ENCODE results near the gene PDE11A.

The PDE11A gene

GRCh38 chr2:177758591-177759371 lies 313.8 kb downstream of the PDE11A start:
- DNase-seq (ENCODE audit: low read depth), result peak; percentile 9

DNA sequence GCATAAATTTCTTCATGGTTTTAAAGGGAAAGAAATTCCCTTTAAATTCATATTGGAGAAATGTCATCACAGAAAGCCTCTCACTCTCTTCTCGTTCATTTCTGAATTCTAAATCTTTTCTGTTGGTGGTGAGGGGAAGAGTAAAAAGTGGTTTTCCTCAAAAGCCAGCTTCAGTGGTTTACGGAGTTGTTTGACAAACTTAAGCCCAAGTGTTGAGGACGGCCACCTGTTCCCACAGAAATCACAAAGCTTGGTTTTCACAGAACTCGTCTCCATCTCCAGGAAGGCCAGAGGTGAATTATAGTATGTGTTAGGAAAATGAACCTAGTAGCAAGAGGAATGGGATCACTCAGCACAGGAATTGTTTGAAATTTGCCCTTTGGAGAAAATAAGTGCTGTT lies 316.2 kb downstream of the PDE11A start:
- DNase-seq (ENCODE audit: low read depth), result no peak

DNA sequence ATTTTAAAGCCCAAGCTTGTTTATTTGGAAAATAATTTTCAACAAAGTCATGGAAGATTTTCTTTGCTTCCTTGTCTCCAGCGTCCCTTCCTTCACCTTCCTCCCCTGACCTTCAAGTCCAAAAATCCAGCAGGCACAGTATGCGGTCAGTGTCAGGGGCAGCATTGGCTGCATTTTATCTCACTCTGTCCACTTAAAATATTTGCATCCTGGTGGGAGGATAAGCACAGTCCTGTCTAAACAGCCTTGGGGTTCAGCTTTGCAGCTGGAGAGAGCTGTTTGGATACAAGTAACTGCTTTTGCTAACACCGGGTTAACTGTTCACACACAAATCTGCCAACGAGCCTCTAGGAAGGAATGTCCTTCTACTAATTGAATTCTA lies 318.1 kb downstream of the PDE11A start:
- no peak for DNase-seq (ENCODE audit: low read depth)

DNA sequence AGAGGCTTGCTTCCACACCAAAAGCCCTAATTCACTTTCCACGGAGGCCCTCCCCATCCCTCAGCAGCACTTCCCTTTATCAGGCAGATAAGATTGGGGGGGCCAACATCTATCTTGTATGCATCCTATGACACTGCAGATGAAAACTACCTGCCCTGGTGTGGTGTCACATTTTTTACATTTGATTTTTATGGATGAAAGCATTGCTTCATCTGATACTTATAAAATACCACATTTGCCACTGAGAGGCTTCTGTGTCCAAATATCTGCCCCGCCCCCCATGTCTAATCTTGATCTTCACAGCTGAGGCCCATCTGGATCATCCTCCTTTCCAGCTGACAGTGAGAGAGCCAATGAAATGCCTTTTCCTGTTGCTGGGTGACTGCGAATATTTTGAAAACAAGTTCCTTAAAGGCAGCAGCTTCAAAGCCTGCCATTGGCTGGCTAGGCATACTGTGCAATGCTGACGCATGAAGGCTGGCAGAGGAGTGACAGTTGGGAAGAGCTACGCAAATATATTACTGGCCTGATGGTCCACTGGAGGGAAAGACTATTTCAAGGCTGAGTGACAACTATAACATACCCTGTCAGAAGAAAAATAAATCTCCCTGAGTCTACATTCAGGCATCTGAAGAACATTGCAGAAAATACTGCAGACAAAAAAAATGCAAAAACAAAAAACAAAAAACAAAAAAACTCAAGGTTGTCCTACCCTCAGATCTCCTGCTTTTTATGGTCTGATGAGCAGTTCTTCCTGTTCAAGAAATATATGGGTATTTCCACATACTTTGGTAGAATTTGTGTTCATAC lies 318.7 kb downstream of the PDE11A start:
- DNase-seq (ENCODE audit: low read depth), result peak; percentile 5

- DNase-seq (ENCODE audit: low read depth), result no peak
Observed at GRCh38 chr2:177748360-177748759, 324.2 kb downstream of the PDE11A start.

- DNase-seq (ENCODE audit: low read depth), result no peak
Observed at GRCh38 chr2:177747384-177747783, 325.2 kb downstream of the PDE11A start.

- no peak for DNase-seq (ENCODE audit: low read depth)
Observed at GRCh38 chr2:177746358-177746757, 326.2 kb downstream of the PDE11A start.

- DNase-seq (ENCODE audit: low read depth), result no peak
Observed at GRCh38 chr2:177745531-177745930, 327.0 kb downstream of the PDE11A start.

DNA sequence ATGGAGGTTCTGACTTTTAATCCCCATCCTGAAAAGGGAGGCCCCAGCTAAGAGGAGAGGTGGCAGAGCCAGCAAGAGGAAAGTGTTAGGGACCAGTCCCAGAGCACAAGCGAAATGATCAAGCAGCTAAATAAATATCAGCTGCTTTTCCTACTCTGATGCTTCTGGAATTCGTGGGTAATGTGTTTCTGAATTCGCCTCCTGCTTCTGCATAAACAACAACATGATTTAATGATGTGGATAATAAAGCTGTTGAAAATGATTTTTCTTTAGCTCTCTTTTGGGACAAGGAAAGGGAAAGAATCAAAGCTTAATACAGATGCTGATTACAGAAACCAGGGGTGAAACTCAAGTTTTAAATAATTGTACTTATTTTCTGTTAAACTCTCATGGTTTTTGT lies 329.7 kb downstream of the PDE11A start:
- DNase-seq (ENCODE audit: low read depth), result no peak

DNA sequence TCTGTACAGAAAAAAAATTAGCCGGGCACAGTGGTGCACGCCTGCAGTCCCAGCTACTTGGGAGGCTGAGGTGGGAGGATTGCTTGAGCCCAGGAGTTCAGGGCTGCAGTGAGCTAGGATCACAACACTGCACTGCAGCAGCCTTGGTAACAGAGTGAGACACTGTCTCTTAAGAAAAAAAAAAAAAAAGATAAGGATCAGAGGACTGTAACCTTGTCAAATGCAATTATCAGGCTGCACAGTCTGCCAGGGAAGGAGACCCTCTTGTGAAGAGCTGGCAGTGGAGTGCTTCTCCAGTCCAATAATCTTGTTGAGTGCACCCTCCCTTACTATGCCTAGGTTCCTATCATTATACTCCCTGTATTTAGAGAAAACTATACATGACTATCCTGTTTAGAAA lies 330.7 kb downstream of the PDE11A start:
- no peak for DNase-seq (ENCODE audit: low read depth)

DNA sequence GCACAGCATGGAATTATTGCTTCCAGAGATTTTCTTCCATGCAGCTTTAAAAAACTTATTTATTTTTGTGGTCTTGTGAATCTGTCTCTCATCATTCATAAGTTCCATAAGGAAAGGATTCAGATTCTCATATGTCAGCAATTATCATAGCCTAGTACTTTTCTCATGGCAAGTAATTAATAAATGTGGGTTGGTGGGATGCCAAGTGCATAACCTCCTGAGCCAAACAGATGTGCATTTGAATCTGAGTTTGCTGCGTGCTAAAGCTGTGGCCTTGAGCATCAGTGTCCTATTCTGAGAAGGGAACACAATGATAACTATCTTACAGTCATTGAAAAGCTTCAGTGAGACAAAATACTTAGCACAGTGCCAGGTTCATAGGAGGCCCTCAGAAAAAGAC lies 331.9 kb downstream of the PDE11A start:
- DNase-seq (ENCODE audit: low read depth), result no peak

- no peak for DNase-seq (ENCODE audit: low read depth)
Observed at GRCh38 chr2:177738461-177739235, 333.9 kb downstream of the PDE11A start.

DNA sequence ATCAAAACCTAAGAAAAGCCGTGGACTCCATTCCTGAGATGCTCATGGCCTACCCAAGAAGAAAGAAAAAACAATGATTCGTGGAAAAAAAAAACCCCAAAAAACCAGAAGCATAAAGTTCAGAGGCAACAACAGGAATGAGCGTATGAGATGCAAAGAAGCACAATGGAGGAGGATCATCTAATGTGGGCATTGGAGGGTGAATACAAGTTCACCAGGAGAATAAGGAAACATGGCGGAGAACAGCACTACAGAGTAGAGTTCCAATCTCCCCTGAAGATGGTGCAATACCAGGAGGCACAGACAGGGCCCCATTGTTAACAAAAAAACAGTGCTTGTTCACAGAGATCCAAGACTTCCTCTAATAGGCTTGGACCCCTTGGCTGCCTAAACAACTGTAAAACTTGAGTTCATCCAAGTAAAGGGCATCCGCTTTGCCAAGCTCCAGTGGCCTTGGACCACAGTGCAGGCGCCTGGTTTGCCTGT lies 337.2 kb downstream of the PDE11A start:
- no peak for DNase-seq (ENCODE audit: low read depth)

DNA sequence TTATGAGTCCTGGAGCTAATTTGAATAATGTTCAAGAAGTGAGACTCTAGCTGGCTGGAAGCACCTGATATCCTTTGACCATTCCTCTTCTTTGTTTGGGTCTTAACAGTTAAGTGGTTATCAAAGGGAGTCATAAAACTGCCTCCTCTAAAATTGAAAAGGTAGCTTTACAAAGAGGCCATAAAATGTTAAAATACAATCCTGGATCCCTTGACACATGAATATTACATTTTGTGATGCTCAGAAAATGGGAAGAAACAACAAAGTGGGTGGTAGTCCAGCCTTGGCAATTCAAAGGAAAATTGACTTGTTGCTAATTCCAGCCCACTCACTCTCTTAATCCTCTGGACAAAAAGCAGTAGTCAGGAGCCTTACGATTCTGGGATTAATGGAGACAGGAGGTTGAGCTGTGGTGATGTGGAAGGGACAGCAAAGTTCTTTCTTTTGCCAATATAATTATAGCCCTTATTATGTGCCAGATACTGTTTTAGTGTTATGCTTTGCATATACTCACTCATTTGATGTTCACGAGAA lies 339.2 kb downstream of the PDE11A start:
- DNase-seq (ENCODE audit: low read depth), result no peak

DNA sequence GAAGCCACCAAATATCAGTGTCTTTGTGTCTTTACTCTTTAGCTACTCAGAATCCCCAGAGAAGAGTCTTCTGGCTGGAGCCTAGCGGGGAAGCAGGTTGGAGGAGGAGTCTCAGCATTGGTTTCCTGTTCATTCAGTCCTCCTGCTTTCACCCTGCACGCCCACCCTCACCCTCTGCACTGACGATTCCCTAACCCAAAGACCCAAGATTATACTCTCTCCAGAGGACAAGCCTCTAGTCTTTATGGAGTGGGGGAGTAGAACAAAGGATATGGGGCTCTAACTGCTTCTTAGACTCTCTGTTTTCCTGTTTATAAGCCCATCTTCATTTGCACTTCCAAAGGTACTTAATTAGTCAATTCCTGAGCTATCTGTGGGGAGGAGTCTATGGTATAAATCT lies 341.2 kb downstream of the PDE11A start:
- no peak for DNase-seq (ENCODE audit: low read depth)

DNA sequence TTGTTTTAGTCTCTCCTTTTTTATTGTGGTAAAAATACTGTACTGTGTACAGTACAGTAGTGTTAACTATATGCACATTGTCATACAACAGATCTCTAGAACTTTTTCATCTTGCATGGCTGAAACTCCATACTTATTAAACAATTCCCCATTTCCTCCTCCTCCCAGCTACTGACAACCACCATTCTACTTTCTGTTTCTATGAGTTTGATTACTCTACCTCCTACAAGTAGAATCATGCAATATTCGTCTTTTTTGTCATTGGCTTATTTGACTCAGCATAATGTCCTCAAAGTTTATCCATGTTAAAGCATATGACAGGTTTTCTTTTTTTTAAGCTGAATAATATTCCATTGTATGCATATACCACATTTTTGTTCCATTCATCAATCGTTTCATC lies 341.8 kb downstream of the PDE11A start:
- no peak for DNase-seq (ENCODE audit: low read depth)

- no peak for DNase-seq (ENCODE audit: low read depth)
Observed at GRCh38 chr2:177730363-177730762, 342.2 kb downstream of the PDE11A start.

DNA sequence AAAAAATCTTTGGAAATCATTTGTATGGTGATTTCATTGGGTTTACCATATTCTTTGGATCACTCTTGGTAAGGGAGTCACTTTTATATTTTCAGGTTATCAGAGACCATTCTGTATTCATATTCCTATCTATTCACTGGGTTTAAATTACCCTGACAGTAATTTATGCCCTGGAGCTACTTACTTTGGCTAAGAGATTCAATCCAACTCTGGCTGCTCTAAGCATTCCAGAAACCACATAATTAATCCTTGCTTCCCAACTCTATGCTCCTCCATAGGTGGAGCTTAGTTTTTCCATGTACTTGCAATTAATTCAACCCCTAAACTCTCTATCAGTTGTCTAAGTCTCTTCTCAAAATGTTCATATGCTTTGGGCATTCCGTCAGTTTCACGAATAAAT lies 343.7 kb downstream of the PDE11A start:
- DNase-seq (ENCODE audit: low read depth), result no peak

DNA sequence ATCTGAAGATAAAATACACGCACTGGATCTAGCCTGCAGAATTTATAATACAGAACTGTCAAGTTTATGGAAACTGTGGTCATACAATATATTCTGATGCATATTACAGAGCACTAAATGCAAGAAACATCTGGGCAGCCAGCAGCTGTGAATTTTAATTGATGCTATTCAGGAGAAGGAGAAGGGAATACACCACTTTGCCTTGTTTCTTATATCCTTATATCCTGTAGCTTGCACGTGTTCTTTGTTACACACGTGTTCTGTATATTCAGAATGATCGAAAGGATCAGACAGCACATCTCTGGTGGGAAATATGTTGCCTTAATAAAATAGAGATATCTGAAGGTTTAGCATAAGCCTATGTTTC lies 344.2 kb downstream of the PDE11A start:
- no peak for DNase-seq (ENCODE audit: low read depth)

DNA sequence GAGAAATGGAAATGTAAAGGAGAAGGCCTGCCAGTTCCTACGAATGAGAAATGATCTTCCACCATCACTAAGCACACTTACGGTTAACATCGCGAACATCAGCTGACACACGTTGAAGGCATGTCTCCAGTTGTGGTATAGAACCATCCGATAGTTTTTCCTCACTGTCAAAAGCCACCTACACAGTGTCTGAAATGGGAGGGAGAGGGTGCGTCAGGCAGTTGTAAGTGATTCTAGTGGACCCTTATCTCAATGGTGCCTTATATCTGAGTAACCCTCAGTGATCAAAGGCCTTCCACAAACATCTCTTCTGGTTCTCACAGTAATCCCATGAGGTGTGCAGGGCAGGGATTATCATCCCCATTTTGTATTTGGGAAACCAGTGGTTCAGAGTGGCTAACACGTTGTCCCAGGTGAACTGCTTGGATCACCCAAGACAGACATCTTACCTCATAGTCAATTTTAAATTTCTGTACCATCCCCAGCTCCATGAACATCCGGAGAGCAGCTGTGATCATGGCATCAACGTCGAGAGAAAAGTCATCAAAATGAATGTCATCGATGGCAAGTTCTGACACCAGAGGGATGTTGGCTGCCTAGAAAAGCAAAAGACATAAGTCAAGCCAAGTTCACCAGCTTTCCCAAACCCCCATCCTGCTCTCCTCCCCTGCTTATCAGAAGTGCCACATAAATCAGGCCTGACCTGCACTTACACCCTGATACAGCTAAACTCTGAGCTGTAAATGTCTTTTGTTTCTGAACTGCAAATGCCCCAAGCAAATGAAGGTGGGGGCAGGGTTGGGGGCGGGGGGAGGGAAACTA lies 344.8 kb downstream of the PDE11A start:
- DNase-seq (ENCODE audit: low read depth), result no peak

DNA sequence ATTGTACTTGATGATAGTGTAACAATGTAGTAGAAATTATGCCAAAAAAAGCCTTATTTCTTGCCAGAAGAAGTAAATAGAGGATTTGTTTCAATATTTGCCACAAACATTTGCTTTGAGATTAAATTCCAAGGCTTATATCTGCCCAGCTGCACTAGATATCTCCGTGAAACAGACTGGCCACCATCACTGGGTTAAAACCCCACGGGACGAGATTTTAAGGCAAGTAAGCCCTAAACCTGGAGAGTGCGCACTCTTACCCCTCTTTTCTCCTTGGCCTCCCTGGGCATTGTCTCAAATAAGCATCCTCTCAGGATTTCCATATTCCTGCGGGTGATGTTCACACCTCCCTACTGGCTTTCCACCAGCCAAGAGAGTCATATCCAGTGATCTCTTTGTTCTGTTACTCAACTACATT lies 345.6 kb downstream of the PDE11A start:
- no peak for DNase-seq (ENCODE audit: low read depth)

Measured in HS-27A (cell line).